HG02870 (cell line): ENCODE measurements around the gene FCMR.

Experiments
- ATAC-seq: cut with Tn5 transposase; IDR thresholded peaks from one replicate; pipeline ENCODE4 v1.9.1; 2021; ENCODE audit warnings: mild to moderate bottlenecking, moderate library complexity; ENCODE audit not compliant: unreplicated experiment

Gene FCMR

GRCh38 chr1:206903687-206904086, 18.1 kb downstream of the FCMR start:
- ATAC-seq, result no peak

- ATAC-seq, result no peak
Measured at GRCh38 chr1:206902702-206903101, 19.0 kb downstream of the FCMR start.

- ATAC-seq, result no peak
Measured at GRCh38 chr1:206901944-206902343, 19.8 kb downstream of the FCMR start.

GRCh38 chr1:206900149-206900548, 21.6 kb downstream of the FCMR start:
- ATAC-seq, result no peak

- no peak for ATAC-seq
Measured at GRCh38 chr1:206899717-206900116, 22.0 kb downstream of the FCMR start.

GRCh38 chr1:206898915-206899431, 22.8 kb downstream of the FCMR start:
- no peak for ATAC-seq

- ATAC-seq, result no peak
Measured at GRCh38 chr1:206898089-206898914, 23.4 kb downstream of the FCMR start.

GRCh38 chr1:206897175-206897574, 24.6 kb downstream of the FCMR start, which contains the start of gene IL24:
Gene IL24 (plus strand): TSS chr1:206897443. CDS start chr1:206897833, 390 bp downstream.
- no peak for ATAC-seq

- no peak for ATAC-seq
Measured at GRCh38 chr1:206896261-206896660, 25.5 kb downstream of the FCMR start.

GRCh38 chr1:206895837-206896242, 25.9 kb downstream of the FCMR start:
- ATAC-seq, result no peak

GRCh38 chr1:206895325-206895724, 26.4 kb downstream of the FCMR start:
- no peak for ATAC-seq

GRCh38 chr1:206893380-206893779, 28.4 kb downstream of the FCMR start:
- no peak for ATAC-seq

- no peak for ATAC-seq
Measured at GRCh38 chr1:206892351-206892984, 29.3 kb downstream of the FCMR start.

- ATAC-seq, result no peak
Measured at GRCh38 chr1:206891412-206891811, 30.3 kb downstream of the FCMR start.

GRCh38 chr1:206890125-206891060, 31.3 kb downstream of the FCMR start:
- ATAC-seq, result no peak

- no peak for ATAC-seq
Measured at GRCh38 chr1:206887701-206888100, 34.0 kb downstream of the FCMR start.

GRCh38 chr1:206886831-206887230, 34.9 kb downstream of the FCMR start:
- no peak for ATAC-seq

GRCh38 chr1:206885341-206886060, 36.2 kb downstream of the FCMR start:
- ATAC-seq, result no peak

- ATAC-seq, result no peak
Measured at GRCh38 chr1:206883876-206884275, 37.9 kb downstream of the FCMR start.

GRCh38 chr1:206883160-206883559, 38.6 kb downstream of the FCMR start:
- ATAC-seq, result no peak
